B cell (primary cell): ENCODE measurements around the gene MAP7D2.

Experiments used
- EZH2 ChIP-seq: IDR thresholded peaks from 2 replicates; pipeline ENCODE4 v1.6.1; 2012; ENCODE audit warnings: borderline replicate concordance, low read depth, mild to moderate bottlenecking, moderate library complexity, low read length; ENCODE audit not compliant: insufficient read depth, poor library complexity, severe bottlenecking
- TF ChIP-seq, protein P1 (sequence below): fragments of 200-600 bp; IDR thresholded peaks from one replicate; pipeline ENCODE4 v1.8.0; 2022; ENCODE audit warnings: antibody characterized with exemption, mild to moderate bottlenecking

DNA sequence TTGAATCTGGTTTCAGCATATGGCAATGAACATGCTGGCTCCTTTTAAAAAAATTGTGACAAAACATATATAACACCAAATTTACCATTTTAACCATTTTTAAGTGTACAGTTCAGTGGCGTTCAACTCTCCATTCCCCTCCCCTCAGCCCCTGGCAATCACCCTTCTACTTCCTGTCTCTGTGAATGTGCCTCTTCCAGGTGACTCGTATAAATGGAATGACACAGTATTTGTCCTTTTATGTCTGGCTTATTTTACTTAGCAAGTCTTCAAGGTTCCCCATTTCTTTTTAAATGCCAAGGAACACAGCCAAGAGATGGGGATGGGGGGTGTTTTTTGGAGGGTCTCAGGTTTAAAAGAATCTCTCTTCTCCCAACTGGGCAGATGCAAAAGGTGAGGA, 90.4 kb downstream of the MAP7D2 start:
- TF ChIP-seq, protein P1, sequence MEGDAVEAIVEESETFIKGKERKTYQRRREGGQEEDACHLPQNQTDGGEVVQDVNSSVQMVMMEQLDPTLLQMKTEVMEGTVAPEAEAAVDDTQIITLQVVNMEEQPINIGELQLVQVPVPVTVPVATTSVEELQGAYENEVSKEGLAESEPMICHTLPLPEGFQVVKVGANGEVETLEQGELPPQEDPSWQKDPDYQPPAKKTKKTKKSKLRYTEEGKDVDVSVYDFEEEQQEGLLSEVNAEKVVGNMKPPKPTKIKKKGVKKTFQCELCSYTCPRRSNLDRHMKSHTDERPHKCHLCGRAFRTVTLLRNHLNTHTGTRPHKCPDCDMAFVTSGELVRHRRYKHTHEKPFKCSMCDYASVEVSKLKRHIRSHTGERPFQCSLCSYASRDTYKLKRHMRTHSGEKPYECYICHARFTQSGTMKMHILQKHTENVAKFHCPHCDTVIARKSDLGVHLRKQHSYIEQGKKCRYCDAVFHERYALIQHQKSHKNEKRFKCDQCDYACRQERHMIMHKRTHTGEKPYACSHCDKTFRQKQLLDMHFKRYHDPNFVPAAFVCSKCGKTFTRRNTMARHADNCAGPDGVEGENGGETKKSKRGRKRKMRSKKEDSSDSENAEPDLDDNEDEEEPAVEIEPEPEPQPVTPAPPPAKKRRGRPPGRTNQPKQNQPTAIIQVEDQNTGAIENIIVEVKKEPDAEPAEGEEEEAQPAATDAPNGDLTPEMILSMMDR = no peak
- TF ChIP-seq EZH2 = no peak
